Urinary bladder (tissue), 4 donors: ENCODE data around the gene XCL2. TPM values are rescaled to one million over a fixed set of nuclear protein-coding genes. Genes with fewer than 3 reads are reported as not detected.
"Not testable (repeated sequence)": the region's sequence is repeated elsewhere in the genome, so short reads cannot be mapped to it uniquely, and the experiment has no call there.

ENCODE experiments used
- DNase-seq: peaks from one replicate; pipeline ENCODE4 v3.0.0-alpha.2; 2015; ENCODE audit errors: extremely low spot score
- H3K27ac ChIP-seq: one replicate; pipeline ENCODE4 v1.5.1; 2013; ENCODE audit warnings: low read depth, mild to moderate bottlenecking, moderate library complexity
- H3K36me3 ChIP-seq: one replicate; pipeline ENCODE4 v1.6.1; 2013; ENCODE audit warnings: mild to moderate bottlenecking, moderate library complexity; ENCODE audit not compliant: insufficient read depth
- H3K4me1 ChIP-seq: one replicate; pipeline ENCODE4 v1.6.1; 2013; ENCODE audit warnings: mild to moderate bottlenecking, moderate library complexity; ENCODE audit not compliant: insufficient read depth
- H3K4me3 ChIP-seq: one replicate; pipeline ENCODE4 v1.5.1; 2013; ENCODE audit warnings: low read depth, low read length
- WGBS: extraction: QIAGEN DNeasy Blood & Tissue Kit; methylation state at CpG from one replicate; pipeline ENCODE4 v1.1.7; 2013; 5-methylcytosine and 5-hydroxymethylcytosine counted together
- polyA plus RNA-seq: library from polyadenylated mRNA; stranded (reverse); fragments of 200-250 nt; gene quantifications from one replicate; pipeline ENCODE4 v1.2.3, GENCODE V29; 2013
- total RNA-seq: library from RNA; depleted of rRNA; stranded (reverse); fragments of >200 nt; gene quantifications from one replicate; pipeline ENCODE4 v1.2.3, GENCODE V29; 2014
- donor health status: healthy with polysubstance abuse.
- donor health status: healthy.

XCL2 gene
- total and polyA plus RNA-seq, 2 donors = 0.60 TPM; not detected in 1

DNA sequence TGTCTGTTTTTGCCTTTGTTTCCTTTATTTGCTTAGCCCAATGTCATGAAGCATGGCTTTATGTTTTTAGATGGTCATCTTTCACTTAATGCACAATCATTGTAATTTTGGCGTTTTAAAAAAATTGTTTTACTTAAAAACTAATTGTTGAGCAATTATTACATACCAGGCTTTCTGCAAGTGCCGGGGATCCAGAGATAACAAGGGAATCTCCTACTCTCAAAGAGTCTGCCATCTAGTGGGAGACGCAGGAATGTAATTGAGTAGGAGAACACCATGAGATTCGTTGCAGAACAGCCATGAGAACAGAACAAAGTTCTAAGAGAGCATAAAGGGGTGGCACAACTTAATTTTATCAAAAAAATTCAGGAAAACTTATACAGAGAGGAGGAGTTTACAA lies 30.4 kb upstream of the XCL2 start:
- not testable (repeated sequence) for H3K4me3 ChIP-seq, H3K27ac ChIP-seq, H3K4me1 ChIP-seq, DNase-seq, H3K36me3 ChIP-seq
- WGBS = 11% methylated on average over 3 of the region's 4 CpGs

DNA sequence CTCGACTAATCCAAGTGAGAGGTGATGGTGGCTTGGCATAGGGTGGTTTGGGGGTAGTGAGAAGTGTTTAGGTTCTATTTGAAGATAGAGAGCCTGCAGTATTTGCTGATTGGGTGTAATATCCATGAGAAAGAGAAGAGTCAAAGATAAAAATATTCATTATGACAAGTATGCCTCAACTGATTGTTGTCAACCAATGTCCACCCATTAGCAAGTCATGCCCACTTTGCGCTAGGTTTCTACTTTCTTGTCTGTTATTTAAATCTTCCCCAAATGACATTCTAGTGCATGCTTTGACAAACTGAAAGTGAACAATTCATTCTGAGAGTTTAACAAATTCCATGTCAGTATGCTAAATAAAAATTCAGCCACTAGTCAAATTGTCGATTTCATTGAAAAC lies 28.8 kb upstream of the XCL2 start:
- Histone ChIP-seq H3K4me3 (no peak overlapping the region), H3K36me3 (no peaks in the 10 kb centered on the region), H3K4me1 (no peaks in the 10 kb centered on the region), H3K27ac (no peak overlapping the region)
- 93% methylated on average over 3 of the region's 3 CpGs for WGBS
- DNase-seq = no peak

DNA sequence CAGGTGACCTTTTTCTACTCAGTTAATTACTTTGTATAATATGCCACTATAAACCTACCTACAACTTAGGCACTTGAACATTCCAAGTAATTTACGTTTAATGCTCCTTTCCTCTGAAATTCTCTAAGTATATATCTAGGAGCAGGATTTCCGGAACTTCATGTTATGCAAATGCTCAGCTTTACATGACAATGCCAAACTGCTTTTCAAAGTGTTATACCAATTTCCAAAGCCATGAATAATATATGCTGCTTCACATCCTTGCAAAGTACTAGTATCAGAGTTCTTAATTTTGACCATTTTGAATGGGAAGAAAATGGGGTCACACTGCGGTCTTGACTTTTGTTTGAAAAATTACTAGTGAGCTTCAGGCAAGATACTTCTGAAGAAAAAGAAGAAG lies 26.9 kb upstream of the XCL2 start:
- Histone ChIP-seq H3K27ac (no peak overlapping the region), H3K4me3 (no peak overlapping the region), H3K36me3 (no peaks in the 10 kb centered on the region), H3K4me1 (no peaks in the 10 kb centered on the region)
- DNase-seq = no peak
- 60% methylated on average over 3 of the region's 3 CpGs for WGBS

DNA sequence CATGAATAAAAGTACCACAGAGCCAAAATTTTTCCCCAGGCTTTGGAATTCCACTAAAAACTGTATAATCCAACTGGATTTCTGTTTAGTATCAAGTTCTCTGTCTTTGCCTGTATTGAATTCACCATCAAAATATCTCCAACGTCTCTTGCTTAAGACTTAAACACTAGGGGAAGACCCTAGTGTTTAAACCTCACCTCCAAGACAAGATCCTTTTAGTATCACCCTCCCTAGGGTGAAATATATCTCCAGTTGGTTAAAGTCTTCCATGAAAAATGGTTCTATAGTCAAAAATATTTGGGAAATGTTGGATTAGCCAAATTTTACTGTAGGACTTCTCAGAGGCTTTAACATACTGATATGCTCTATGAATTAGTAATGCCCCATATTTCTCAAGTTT lies 24.5 kb upstream of the XCL2 start:
- 41% methylated on average over 1 of the region's 1 CpG for WGBS
- Histone ChIP-seq H3K4me1 (no peaks in the 10 kb centered on the region), H3K4me3 (no peak overlapping the region), H3K36me3 (no peaks in the 10 kb centered on the region), H3K27ac (no peak overlapping the region)
- no peak for DNase-seq

DNA sequence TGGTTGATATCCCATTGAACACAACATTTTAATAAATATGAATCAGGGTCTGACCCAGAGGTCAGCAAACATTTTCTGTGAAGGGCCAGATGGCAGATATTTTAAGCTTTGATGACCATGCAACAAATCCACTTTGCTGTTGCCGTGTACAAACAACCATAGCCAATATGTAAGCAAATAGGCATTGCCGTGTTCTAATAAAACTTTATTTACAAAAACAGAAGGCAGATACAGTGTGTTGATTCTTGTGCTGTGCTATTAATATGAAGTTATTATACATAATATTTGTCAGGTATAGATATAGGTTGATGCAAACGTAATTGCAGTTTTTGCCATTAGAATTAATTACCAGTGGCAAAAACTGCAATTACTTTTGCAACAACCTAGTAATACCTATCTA lies 23.8 kb upstream of the XCL2 start:
- 97% methylated on average over 3 of the region's 3 CpGs for WGBS
- no peak for DNase-seq
- Histone ChIP-seq H3K4me1 (no peaks in the 10 kb centered on the region), H3K4me3 (no peak overlapping the region), H3K27ac (no peak overlapping the region), H3K36me3 (no peaks in the 10 kb centered on the region)

DNA sequence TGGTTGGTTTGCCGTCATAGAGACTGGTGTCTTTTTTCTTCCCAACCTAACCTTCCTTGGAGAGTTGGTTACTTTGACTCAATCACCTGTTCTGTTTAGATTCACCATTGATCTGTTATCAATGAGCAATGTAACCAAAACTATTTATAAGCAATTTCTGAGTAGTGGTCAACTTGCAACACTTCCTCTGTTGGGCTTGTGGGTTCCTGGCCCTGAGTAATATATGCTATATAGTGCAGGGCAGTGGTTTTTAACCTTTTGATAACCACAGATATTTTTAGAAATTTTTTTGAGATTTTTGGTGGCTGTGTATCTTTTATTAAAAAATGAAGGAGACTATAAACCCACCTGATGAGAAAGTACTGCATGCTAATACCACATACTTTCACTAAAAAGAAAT lies 23.2 kb upstream of the XCL2 start:
- 84% methylated on average over 1 of the region's 1 CpG for WGBS
- no peak overlapping the region for H3K4me3 ChIP-seq
- H3K4me1 ChIP-seq = no peaks in the 10 kb centered on the region
- H3K36me3 ChIP-seq = no peaks in the 10 kb centered on the region
- no peak overlapping the region for H3K27ac ChIP-seq
- no peak for DNase-seq

DNA sequence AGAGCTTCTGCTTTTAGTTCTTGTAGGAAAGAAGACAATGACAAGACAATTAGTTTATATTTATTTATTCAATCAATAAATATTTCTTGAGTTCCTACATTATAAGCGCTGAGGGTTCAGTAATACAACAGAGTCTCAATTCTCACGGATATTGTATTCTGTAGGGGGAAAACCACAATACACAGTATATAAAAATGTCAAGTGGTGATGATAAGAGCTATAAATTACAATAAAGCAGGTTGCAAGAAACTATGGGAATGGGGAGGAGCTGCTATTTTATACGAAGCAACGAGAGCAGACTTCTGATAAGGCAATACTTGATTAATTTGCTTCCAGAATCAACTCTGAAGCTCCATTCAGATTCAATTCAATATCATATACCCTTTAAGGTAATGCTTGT lies 22.0 kb upstream of the XCL2 start:
- no peak for DNase-seq
- WGBS = 27% methylated on average over 4 of the region's 4 CpGs
- Histone ChIP-seq H3K27ac (no peak overlapping the region), H3K36me3 (no peaks in the 10 kb centered on the region), H3K4me3 (no peak overlapping the region), H3K4me1 (no peaks in the 10 kb centered on the region)

DNA sequence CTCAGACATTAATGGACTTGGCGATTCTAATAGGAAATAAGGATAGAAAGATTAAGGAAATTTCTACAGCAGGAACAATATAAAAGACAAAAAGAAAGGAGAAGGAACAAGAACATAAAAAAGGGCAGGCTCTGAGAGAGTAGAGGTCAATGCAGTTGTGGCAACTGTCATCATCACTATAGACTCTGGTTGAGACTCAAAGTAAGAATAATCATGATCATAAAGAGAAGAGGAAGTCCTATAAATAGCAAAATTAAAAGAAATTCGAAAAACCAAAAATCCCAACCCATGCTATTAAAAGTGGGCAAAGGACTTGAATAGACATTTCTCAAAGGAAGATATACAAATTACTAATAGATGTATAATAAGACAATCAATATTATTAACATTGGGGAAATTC lies 18.2 kb upstream of the XCL2 start:
- no peak overlapping the region for H3K27ac ChIP-seq
- DNase-seq = no peak
- H3K4me3 ChIP-seq = no peak overlapping the region
- H3K36me3 ChIP-seq = no peaks in the 10 kb centered on the region
- 69% methylated on average over 2 of the region's 2 CpGs for WGBS
- H3K4me1 ChIP-seq = no peaks in the 10 kb centered on the region

DNA sequence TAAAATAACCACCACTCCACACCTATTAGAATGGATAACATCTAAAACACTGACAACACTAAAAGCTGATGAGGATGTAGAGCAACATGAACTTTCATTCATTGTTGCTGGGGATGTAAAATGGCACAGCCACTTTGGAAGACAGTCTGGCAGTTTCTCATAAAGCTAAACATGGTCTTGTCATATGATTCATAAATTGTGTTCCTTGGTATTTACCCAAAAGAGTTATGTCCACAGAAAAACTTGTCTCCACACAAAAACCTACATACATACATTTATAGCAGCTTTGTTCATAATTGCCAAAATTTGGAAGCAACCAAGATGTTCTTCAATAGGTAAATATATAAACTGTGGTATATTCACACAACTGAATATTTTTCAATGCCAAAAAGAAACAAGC lies 16.6 kb upstream of the XCL2 start:
- Histone ChIP-seq H3K27ac (no peak overlapping the region), H3K36me3 (no peaks in the 10 kb centered on the region), H3K4me1 (no peaks in the 10 kb centered on the region), H3K4me3 (no peak overlapping the region)
- no peak for DNase-seq

DNA sequence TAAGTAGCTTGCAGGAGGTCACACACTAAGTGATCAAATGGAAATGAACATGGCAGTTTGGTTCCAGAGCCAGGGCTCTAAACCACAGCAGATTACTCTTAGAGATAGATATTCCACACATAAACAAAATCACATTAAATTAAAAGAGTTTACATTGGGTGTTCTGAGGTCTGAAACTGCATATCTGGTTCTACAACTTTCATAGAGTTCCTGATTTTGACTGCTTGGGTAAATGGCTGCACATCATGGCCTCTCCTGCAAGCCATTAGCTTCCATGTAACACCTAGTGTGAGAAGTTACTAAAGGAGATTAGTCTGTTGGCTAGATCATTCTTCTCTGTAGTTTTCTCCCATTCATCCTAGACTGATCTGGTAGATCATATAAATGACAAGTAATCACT lies 12.8 kb upstream of the XCL2 start:
- Histone ChIP-seq H3K4me1 (no peaks in the 10 kb centered on the region), H3K36me3 (no peaks in the 10 kb centered on the region), H3K27ac (no peak overlapping the region), H3K4me3 (no peak overlapping the region)
- DNase-seq = no peak

DNA sequence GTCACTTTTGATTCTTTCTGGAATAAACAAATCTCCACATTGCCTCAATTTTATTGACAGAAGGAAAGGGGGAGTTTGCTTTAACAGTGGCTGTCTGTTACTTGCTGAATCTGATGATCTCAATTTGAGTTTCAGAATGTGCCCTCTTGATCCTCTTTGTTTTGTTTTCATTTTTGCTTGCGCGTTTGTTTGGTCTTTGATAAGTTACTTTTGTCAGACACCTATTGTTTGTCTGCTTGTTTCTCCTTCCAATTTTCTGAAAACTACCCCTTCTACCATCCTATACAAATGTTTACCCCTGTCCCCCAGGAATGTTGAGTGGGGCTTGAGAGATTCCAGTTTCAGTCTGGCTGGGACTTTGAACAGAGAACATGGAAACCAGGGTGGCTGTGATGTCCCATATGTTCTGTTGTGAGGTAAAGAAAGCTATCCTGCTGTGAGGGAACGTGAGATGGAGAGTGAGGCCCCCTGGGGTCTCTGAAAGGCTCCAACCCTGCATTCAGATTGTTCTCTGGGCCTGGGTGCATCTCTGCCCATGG lies 11.8 kb upstream of the XCL2 start:
- 90% methylated on average over 3 of the region's 3 CpGs for WGBS
- Histone ChIP-seq H3K4me3 (no peak overlapping the region), H3K4me1 (no peaks in the 10 kb centered on the region), H3K36me3 (no peaks in the 10 kb centered on the region), H3K27ac (no peak overlapping the region)
- no peak for DNase-seq

DNA sequence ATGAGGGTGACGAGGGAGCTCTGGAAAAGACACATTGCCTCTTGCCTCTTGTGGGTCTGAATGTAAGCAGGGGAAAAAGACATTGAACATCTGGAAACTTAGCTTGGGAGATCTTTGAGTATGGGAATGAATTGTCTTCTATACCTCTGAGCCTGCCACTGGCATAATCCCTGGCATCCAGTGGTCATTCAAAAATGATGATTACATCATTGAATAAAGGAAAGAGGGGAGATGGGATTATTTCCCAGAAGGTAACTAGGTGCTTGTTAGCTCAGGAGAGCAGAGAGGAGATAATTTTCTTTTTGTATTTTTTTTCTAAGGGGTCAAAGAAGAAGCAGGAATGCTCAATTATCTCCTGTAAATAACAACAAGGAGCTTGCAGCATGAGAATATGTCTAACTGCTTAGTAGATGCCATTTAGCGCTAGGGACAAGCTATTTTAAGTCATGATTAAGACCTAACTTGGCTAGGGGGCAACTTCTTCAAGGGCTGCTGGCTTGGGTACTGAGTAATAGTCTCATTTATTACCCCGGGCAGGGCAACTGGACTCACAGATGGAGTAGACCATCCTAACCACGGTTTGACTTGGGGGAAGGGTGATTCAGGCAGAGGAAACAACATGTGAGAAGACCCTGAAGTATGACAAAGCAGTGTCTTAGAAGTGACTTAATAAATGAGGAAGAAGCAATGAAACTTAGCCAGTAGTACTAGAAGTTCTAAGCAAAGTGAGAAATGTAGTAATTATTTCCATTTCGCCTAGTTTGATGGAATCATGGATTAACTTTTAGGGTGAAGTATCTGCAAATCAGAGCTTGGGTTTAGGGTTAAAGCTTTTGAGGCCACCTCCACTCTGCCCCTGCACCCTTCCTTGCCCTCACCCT lies 11.0 kb upstream of the XCL2 start:
- 88% methylated on average over 5 of the region's 5 CpGs for WGBS
- Histone ChIP-seq H3K4me1 (no peaks in the 10 kb centered on the region), H3K27ac (no peak overlapping the region)

DNA sequence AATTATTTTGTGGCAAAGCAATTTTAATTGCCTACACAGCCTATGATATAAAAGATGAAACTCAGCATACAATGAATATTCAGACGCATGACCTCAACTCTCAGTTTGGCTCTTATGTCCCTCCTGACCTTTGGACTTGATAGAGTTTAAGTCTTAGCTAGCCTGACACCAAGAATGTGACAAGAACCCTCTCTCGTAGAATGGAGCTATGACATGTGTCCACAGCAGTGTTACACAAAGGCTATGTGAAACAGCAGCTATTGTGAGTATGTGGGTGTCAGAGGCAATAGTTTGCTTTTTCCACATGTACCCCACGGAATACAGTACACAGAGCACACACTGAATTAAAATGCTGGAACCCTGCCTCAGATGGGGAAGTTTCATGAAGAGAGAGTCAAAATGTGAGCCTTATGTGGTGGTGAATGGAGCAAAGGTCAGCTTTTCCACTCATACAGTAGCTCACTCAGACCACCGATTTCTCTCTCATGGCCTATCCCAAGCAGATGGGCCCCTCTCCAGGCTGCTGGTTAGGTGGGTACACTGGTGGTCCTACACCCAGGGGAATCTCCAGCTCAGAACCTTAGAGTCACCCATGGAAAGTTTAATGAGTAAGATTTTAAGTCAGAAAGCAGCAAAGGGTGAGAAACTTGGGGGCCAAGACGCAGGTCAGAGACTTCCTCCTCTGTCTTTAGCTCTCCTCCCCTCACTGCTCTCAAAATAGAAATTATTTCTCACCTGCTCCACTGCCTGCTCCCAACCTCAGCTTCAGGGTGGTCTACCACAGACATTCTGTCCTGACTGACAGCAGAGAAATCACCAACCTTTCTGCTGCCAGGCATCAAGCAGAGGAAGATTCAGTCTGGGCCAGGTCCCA lies 10.1 kb upstream of the XCL2 start:
- Histone ChIP-seq H3K36me3 (no peaks in the 10 kb centered on the region), H3K4me1 (no peaks in the 10 kb centered on the region), H3K4me3 (no peak overlapping the region), H3K27ac (no peak overlapping the region)
- no peak for DNase-seq
- WGBS = 90% methylated on average over 5 of the region's 5 CpGs

More for the DNA sequence above, 11.0 kb upstream of the XCL2 start:
- Histone ChIP-seq H3K36me3 (no peaks in the 10 kb centered on the region), H3K4me3 (no peak overlapping the region)
- DNase-seq = no peak

DNA sequence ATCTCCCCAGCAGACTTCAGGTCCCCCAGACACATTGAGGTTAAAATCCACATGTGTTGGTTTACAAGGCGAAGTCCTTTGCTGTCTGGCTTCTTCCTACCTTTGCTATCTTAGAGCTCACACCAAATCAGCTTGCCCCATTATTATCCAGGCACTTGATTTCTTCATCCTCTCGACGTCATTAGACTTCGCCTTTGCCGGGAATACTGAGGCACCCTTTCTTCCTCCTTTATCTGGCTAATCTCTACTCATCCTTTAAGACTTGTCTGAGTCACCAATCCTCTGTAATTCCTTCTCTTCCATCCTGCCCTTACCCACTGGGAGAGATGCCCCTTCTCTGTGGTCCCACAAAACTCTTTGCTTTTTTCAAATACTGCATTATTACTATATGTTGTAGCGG lies 9.2 kb upstream of the XCL2 start:
- WGBS = 95% methylated on average over 6 of the region's 6 CpGs
- Histone ChIP-seq H3K4me3 (no peak overlapping the region), H3K27ac (no peak overlapping the region), H3K36me3 (no peaks in the 10 kb centered on the region), H3K4me1 (no peaks in the 10 kb centered on the region)
- no peak for DNase-seq
